Gastroesophageal sphincter (tissue), 3 donors: ENCODE results near the gene KDM4C.

Experiments used
- POLR2A ChIP-seq, 2 donors: fragments of 450-650 bp; IDR thresholded peaks; one replicate each; pipeline ENCODE4 v1.6.1; 2017; ENCODE audit warnings: antibody characterized with exemption in 2 of 2, mild to moderate bottlenecking in 2 of 2, moderate library complexity in 1 of 2
- TF ChIP-seq, protein P1 (sequence below), 4 experiments: fragments of 200-600 bp in 2 of 4; fragments of 450-650 bp in 2 of 4; sonication (generic) in 1 of 4; IDR thresholded peaks; one replicate each; pipeline ENCODE4 v1.5.1; 2017 to 2019; ENCODE audit warnings: antibody characterized with exemption in 4 of 4, mild to moderate bottlenecking in 2 of 4, moderate library complexity in 2 of 4

DNA sequence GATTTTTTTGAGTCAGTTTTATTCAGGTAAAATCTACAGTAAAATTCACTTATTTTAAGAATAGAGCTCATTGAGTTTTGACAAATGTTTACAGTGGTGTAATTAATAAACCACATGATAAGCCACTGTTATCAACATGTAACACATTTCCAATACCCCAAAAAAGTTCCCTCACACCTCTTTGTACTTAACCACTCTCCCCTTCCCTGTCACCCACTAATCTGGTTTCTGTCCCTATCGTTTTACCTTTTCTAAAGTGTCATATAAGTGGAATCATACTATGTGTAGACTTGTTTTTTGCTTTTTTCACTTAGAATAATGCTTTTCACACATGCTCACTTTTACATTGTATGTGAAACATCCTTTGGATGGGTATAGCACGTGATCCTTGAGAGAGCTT, 127.2 kb downstream of the KDM4C start:
- TF ChIP-seq, protein P1, sequence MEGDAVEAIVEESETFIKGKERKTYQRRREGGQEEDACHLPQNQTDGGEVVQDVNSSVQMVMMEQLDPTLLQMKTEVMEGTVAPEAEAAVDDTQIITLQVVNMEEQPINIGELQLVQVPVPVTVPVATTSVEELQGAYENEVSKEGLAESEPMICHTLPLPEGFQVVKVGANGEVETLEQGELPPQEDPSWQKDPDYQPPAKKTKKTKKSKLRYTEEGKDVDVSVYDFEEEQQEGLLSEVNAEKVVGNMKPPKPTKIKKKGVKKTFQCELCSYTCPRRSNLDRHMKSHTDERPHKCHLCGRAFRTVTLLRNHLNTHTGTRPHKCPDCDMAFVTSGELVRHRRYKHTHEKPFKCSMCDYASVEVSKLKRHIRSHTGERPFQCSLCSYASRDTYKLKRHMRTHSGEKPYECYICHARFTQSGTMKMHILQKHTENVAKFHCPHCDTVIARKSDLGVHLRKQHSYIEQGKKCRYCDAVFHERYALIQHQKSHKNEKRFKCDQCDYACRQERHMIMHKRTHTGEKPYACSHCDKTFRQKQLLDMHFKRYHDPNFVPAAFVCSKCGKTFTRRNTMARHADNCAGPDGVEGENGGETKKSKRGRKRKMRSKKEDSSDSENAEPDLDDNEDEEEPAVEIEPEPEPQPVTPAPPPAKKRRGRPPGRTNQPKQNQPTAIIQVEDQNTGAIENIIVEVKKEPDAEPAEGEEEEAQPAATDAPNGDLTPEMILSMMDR (IDR thresholded peaks at IDR 0.05), result no peak
- no peak for TF ChIP-seq POLR2A (IDR thresholded peaks at IDR 0.05)
